ENCODE results near the gene GCGR.

DNA sequence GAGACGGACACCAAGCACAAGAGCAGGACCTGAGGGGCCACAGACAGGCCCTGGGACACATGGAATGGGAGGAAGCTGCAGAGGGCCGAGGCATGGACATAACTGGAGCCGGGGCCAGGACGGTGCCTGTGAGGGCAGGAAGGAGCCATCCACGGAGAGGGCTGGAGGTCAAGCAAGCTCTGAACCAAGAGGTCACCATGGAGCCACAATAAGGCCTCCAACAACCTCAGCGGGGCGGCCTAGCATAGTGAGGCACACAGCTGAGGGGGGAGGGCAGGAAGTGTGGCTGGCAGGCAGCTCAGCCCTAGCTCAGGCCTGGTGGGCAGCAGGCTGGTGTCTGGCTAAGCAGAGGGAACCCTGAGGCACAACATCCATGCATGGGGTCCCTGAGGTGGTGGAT lies 24.7 kb downstream of the GCGR start:
- TF ChIP-seq, protein P1, sequence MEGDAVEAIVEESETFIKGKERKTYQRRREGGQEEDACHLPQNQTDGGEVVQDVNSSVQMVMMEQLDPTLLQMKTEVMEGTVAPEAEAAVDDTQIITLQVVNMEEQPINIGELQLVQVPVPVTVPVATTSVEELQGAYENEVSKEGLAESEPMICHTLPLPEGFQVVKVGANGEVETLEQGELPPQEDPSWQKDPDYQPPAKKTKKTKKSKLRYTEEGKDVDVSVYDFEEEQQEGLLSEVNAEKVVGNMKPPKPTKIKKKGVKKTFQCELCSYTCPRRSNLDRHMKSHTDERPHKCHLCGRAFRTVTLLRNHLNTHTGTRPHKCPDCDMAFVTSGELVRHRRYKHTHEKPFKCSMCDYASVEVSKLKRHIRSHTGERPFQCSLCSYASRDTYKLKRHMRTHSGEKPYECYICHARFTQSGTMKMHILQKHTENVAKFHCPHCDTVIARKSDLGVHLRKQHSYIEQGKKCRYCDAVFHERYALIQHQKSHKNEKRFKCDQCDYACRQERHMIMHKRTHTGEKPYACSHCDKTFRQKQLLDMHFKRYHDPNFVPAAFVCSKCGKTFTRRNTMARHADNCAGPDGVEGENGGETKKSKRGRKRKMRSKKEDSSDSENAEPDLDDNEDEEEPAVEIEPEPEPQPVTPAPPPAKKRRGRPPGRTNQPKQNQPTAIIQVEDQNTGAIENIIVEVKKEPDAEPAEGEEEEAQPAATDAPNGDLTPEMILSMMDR (IDR thresholded peaks at IDR 0.05): no peak
- TF ChIP-seq POLR2AphosphoS5 (IDR thresholded peaks at IDR 0.05) (no peak), POLR2A (IDR thresholded peaks at IDR 0.05) (no peak)
